ENCODE data around the gene BIRC3. TPM values are rescaled to one million over a fixed set of nuclear protein-coding genes. Genes with fewer than 3 reads are reported as not detected.

BIRC3 gene
- total and polyA plus RNA-seq, 2 of the 4 experiments (the other 2 are of a cell fraction) = 2.2 to 5.0 TPM

DNA sequence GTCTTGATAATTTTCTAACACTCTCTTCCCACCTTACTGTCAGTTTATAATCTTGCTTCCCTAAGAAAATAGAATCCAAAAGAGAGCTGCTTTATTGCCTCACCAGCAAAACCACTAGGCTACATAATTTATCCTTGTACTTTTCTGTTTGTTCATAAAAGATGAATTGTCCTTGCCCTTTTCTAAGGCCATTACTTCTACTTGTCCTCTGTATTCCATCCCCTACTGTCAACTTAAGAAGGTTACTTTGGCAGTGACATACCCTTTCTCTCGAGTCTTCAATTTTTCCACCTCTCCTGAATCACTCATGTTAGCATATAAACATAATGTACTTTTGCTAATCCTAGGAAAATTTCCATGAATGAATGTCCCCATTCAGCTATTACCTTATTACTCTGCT, 47.7 kb downstream of the BIRC3 start:
- Histone ChIP-seq H3K4me3 (ENCODE audit: insufficient read depth, low read depth, low read length) (no peak overlapping the region), H4K8ac (ENCODE audit: low read depth in 2 of 2, low read length in 2 of 2) (no peak overlapping the region), H3K9ac (ENCODE audit: low read depth, low read length) (no peak overlapping the region), H4K91ac (ENCODE audit: insufficient read depth, low read depth, low read length) (no peak overlapping the region), H3K4me1 (ENCODE audit: control insufficient read depth, insufficient read depth, low read length) (peaks cover 6% of the 10 kb centered on the region), H3K56ac (ENCODE audit: extremely low read depth, insufficient read depth, low read length) (no peak overlapping the region), H2AK5ac (ENCODE audit: low read depth, low read length) (no peak overlapping the region), H3K4ac (ENCODE audit: low read depth, low read length) (no peak overlapping the region), H2AK9ac (replicated peaks; ENCODE audit: low read depth, low read length, poor library complexity) (no peak overlapping the region), H3K14ac (replicated peaks; ENCODE audit: low read depth, low read length) (no peak overlapping the region), H3K4me2 (ENCODE audit: low read depth, low read length) (no peak overlapping the region), H2BK15ac (ENCODE audit: low read depth, low read length) (no peak overlapping the region), H3K36me3 (ENCODE audit: control insufficient read depth, insufficient read depth, low read length) (peaks cover 32% of the 10 kb centered on the region), H3K23ac (ENCODE audit: low read depth, low read length) (no peak overlapping the region), H2BK5ac (ENCODE audit: low read depth, low read length, poor library complexity, severe bottlenecking) (peak overlapping the region; percentile 17), H2BK120ac (ENCODE audit: low read depth, low read length) (no peak overlapping the region), H3K9me3 (ENCODE audit: control insufficient read depth, insufficient read depth, low read length) (no peaks in the 10 kb centered on the region), H3K18ac (ENCODE audit: low read depth, low read length) (no peak overlapping the region), H2AFZ (replicated peaks; ENCODE audit: low read length, poor library complexity) (no peak overlapping the region), H3K9me1 (ENCODE audit: insufficient read depth, low read length) (peaks cover 9% of the 10 kb centered on the region), H4K5ac (ENCODE audit: low read depth, low read length) (no peak overlapping the region), H3K27me3 (ENCODE audit: control insufficient read depth, insufficient read depth, low read length) (no peaks in the 10 kb centered on the region), H3K79me1 (ENCODE audit: low read depth in 1 of 2, low read length in 2 of 2) (peaks cover 27 to 36% of the 10 kb centered on the region in 2 experiments), H3K27ac (ENCODE audit: insufficient read depth, low read length) (no peak overlapping the region), H4K20me1 (ENCODE audit: insufficient read depth, low read length) (peaks cover 13% of the 10 kb centered on the region), H2BK20ac (ENCODE audit: low read depth, low read length) (no peak overlapping the region)
- TF ChIP-seq FOS (IDR thresholded peaks at IDR 0.05; ENCODE audit: low read depth, low read length) (no peak), BHLHE40 (IDR thresholded peaks at IDR 0.05; ENCODE audit: low read depth, low read length) (no peak), MAFK (IDR thresholded peaks at IDR 0.05; ENCODE audit: low read depth, low read length) (no peak), POLR2A (IDR thresholded peaks at IDR 0.05; ENCODE audit: low read depth, low read length) (no peak), CEBPB (IDR thresholded peaks at IDR 0.05; ENCODE audit: low read depth, low read length) (no peak), RAD21 (IDR thresholded peaks at IDR 0.05; ENCODE audit: low read length) (no peak), SMC3 (IDR thresholded peaks at IDR 0.05; ENCODE audit: low read depth, low read length) (no peak), MAZ (IDR thresholded peaks at IDR 0.05; ENCODE audit: borderline replicate concordance, low read depth, low read length) (no peak), RCOR1 (IDR thresholded peaks at IDR 0.05; ENCODE audit: insufficient replicate concordance, low read length) (no peak), MXI1 (IDR thresholded peaks at IDR 0.05; ENCODE audit: borderline replicate concordance, low read depth, low read length) (no peak), CHD1 (IDR thresholded peaks at IDR 0.05; ENCODE audit: low read depth, low read length) (no peak), NFE2L2 (IDR thresholded peaks at IDR 0.05; ENCODE audit: low read depth, low read length) (no peak), RFX5 (IDR thresholded peaks at IDR 0.05; ENCODE audit: low read depth, low read length) (no peak)
- TF ChIP-seq, protein P1, sequence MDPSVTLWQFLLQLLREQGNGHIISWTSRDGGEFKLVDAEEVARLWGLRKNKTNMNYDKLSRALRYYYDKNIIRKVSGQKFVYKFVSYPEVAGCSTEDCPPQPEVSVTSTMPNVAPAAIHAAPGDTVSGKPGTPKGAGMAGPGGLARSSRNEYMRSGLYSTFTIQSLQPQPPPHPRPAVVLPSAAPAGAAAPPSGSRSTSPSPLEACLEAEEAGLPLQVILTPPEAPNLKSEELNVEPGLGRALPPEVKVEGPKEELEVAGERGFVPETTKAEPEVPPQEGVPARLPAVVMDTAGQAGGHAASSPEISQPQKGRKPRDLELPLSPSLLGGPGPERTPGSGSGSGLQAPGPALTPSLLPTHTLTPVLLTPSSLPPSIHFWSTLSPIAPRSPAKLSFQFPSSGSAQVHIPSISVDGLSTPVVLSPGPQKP (IDR thresholded peaks at IDR 0.05; ENCODE audit: borderline replicate concordance, low read depth, low read length) = no peak
- TF ChIP-seq, protein P2, sequence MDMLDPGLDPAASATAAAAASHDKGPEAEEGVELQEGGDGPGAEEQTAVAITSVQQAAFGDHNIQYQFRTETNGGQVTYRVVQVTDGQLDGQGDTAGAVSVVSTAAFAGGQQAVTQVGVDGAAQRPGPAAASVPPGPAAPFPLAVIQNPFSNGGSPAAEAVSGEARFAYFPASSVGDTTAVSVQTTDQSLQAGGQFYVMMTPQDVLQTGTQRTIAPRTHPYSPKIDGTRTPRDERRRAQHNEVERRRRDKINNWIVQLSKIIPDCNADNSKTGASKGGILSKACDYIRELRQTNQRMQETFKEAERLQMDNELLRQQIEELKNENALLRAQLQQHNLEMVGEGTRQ (IDR thresholded peaks at IDR 0.05; ENCODE audit: low read depth, low read length) = no peak
- TF ChIP-seq, protein P3, sequence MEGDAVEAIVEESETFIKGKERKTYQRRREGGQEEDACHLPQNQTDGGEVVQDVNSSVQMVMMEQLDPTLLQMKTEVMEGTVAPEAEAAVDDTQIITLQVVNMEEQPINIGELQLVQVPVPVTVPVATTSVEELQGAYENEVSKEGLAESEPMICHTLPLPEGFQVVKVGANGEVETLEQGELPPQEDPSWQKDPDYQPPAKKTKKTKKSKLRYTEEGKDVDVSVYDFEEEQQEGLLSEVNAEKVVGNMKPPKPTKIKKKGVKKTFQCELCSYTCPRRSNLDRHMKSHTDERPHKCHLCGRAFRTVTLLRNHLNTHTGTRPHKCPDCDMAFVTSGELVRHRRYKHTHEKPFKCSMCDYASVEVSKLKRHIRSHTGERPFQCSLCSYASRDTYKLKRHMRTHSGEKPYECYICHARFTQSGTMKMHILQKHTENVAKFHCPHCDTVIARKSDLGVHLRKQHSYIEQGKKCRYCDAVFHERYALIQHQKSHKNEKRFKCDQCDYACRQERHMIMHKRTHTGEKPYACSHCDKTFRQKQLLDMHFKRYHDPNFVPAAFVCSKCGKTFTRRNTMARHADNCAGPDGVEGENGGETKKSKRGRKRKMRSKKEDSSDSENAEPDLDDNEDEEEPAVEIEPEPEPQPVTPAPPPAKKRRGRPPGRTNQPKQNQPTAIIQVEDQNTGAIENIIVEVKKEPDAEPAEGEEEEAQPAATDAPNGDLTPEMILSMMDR (conservative IDR thresholded peaks at IDR 0.05; ENCODE audit: low read depth, low read length) = no peak
- dilution Hi-C loops (cut with HindIII; ENCODE audit: low sequenced_read_pairs, unreplicated experiment) = no loop called here
- POLR2A ChIA-PET (ENCODE audit: unreplicated experiment) = no interaction called here
- in situ Hi-C loops (cut with MboI; ENCODE audit: low sequenced_read_pairs) = no loop called here
- intact Hi-C loops (cut with micrococcal nuclease) = no loop called here
- CTCF ChIA-PET = no interaction called here
- ATAC-seq (ENCODE audit: low read depth) (no peak), DNase-seq (no peak)
- no TSS peak for BruUV-seq (replicated peaks)
- no CpG with 5 or more reads among the region's 1 CpG for WGBS, 2 experiments (ENCODE audit: extremely low coverage in 2 of 2, insufficient read length in 1 of 2)

All from IMR-90 (cell line).